HCT116 (cell line): ENCODE results near the gene IL25. TPM values are rescaled to one million over a fixed set of nuclear protein-coding genes. Genes with fewer than 3 reads are reported as not detected.

Experiments used
- ATAC-seq: fragments of 200-7000 bp; cut with Tn5 transposase; 2 replicates; pipeline ENCODE4 v1.9.1; 2020; ENCODE audit warnings: mild to moderate bottlenecking, moderate library complexity
- BruUV-seq: library from RNA; stranded (reverse); fragments of 400-500 nt; replicated peaks from 2 replicates; lab custom pipeline; 2021; lab: Mats Ljungman, UMichigan
- CTCF ChIA-PET: fragments of 300-600 bp; sonication (Branson Sonifier 250); formaldehyde crosslinking; loops from one replicate; lab custom pipeline; 2021; ENCODE audit warnings: antibody characterized with exemption; lab: Charles Lee
- POLR2A ChIA-PET: fragments of 300-600, 350-600 bp; sonication (Branson Sonifier 250); formaldehyde crosslinking; loops from one replicate; lab custom pipeline; 2021; ENCODE audit warnings: antibody characterized with exemption; lab: Charles Lee
- RAD21 ChIA-PET, 2 experiments: fragments of 300-600 bp; sonication (Branson Sonifier 250); formaldehyde crosslinking; loops; one replicate each; lab custom pipeline; 2023; ENCODE audit warnings: low total read pairs in 2 of 2; ENCODE audit not compliant: uncharacterized antibody in 2 of 2, unreplicated experiment in 2 of 2, low non-redundant PET in 1 of 2; lab: Charles Lee
- DNase-seq: peaks from one replicate; pipeline ENCODE4 v3.0.0-alpha.2; 2010; ENCODE audit warnings: low read depth, low spot score
- H2AFZ ChIP-seq: fragments of 200-600 bp; shearing (Covaris generic), sonication (generic); 2 replicates; pipeline ENCODE4 v1.6.1; 2017; ENCODE audit warnings: low read depth, mixed run types, mixed read lengths, antibody characterized with exemption, low read length; ENCODE audit not compliant: poor library complexity, severe bottlenecking
- H3K27ac ChIP-seq: 2 replicates; pipeline ENCODE4 v1.5.1; 2012; ENCODE audit warnings: low read depth, low read length
- H3K27me3 ChIP-seq: fragments of 200-600 bp; sonication (generic); 2 replicates; pipeline ENCODE4 v1.6.1; 2016; ENCODE audit warnings: mixed run types, low read length, mixed read lengths; ENCODE audit not compliant: insufficient read depth
- H3K36me3 ChIP-seq, 2 experiments: fragments of 200-500 bp in 1 of 2; fragments of 200-600 bp in 1 of 2; sonication (Bioruptor generic) in 1 of 2; sonication (generic) in 1 of 2; 2 replicates each; pipeline versions ENCODE4 v1.5.1 to v1.6.1; 2014 to 2016; ENCODE audit warnings: low read length in 2 of 2, inconsistent platforms in 1 of 2, mixed read lengths in 1 of 2, mixed run types in 1 of 2; ENCODE audit not compliant: insufficient read depth in 2 of 2, control insufficient read depth in 1 of 2
- H3K4me1 ChIP-seq, 2 experiments: fragments of 200-600 bp in 1 of 2; sonication (generic) in 1 of 2; 2 replicates each; pipeline versions ENCODE4 v1.5.1 to v1.6.1; 2012 to 2017; ENCODE audit warnings: low read length in 2 of 2, inconsistent platforms in 1 of 2, mild to moderate bottlenecking in 1 of 2, mixed read lengths in 1 of 2, mixed run types in 1 of 2, moderate library complexity in 1 of 2; ENCODE audit not compliant: insufficient read depth in 2 of 2, control insufficient read depth in 1 of 2
- H3K4me2 ChIP-seq: fragments of 200-600 bp; sonication (generic); 2 replicates; pipeline ENCODE4 v1.6.1; 2017; ENCODE audit warnings: mixed run types, low read length, mixed read lengths
- H3K4me3 ChIP-seq, 2 experiments: fragments of 200-600 bp in 1 of 2; sonication (generic) in 1 of 2; replicated peaks in 1 of 2; 2 replicates each; pipeline ENCODE4 v1.5.1; 2011 to 2016; ENCODE audit warnings: low read length in 2 of 2, control low read depth in 1 of 2, low read depth in 1 of 2, mild to moderate bottlenecking in 1 of 2, mixed read lengths in 1 of 2, mixed run types in 1 of 2
- H3K79me2 ChIP-seq: fragments of 200-600 bp; sonication (generic); 2 replicates; pipeline ENCODE4 v1.6.1; 2017; ENCODE audit warnings: mild to moderate bottlenecking, mixed run types, low read length, moderate library complexity, mixed read lengths; ENCODE audit not compliant: insufficient read depth
- H3K9ac ChIP-seq: fragments of 200-600 bp; sonication (generic); 2 replicates; pipeline ENCODE4 v1.6.1; 2016; ENCODE audit warnings: low read length, mixed read lengths
- H3K9me2 ChIP-seq: fragments of 200-600 bp; sonication (generic), shearing (Covaris generic); 2 replicates; pipeline ENCODE4 v1.6.1; 2017; ENCODE audit warnings: mixed run types, mild to moderate bottlenecking, moderate library complexity; ENCODE audit not compliant: insufficient read depth
- H3K9me3 ChIP-seq, 2 experiments: fragments of 200-500 bp in 1 of 2; fragments of 200-600 bp in 1 of 2; sonication (Bioruptor generic) in 1 of 2; sonication (generic) in 1 of 2; 2 replicates each; pipeline ENCODE4 v1.6.1; 2014 to 2017; ENCODE audit warnings: low read length in 2 of 2, mixed read lengths in 2 of 2, inconsistent platforms in 1 of 2, low read depth in 1 of 2, mild to moderate bottlenecking in 1 of 2, mixed run types in 1 of 2, moderate library complexity in 1 of 2; ENCODE audit not compliant: control insufficient read depth in 1 of 2, insufficient read depth in 1 of 2
- H4K20me1 ChIP-seq: fragments of 200-600 bp; sonication (generic), shearing (Covaris generic); 2 replicates; pipeline ENCODE4 v1.6.1; 2017; ENCODE audit warnings: mixed run types, mild to moderate bottlenecking, moderate library complexity; ENCODE audit not compliant: insufficient read depth
- CTCF ChIP-seq, 3 experiments: fragments of 200-600 bp in 1 of 3; sonication (generic) in 1 of 3; IDR thresholded peaks in 2 of 3; conservative IDR thresholded peaks in 1 of 3; 2 replicates each; pipeline ENCODE4 v1.5.1; 2012 to 2017; ENCODE audit warnings: low read depth in 2 of 3, low read length in 2 of 3, antibody characterized with exemption in 1 of 3, borderline replicate concordance in 1 of 3, control low read depth in 1 of 3, mild to moderate bottlenecking in 1 of 3, mixed read lengths in 1 of 3, mixed run types in 1 of 3, moderate library complexity in 1 of 3; ENCODE audit not compliant: insufficient read depth in 1 of 3
- EGR1 ChIP-seq: IDR thresholded peaks from 2 replicates; pipeline ENCODE4 v1.6.1; 2012; ENCODE audit warnings: low read depth
- FOSL1 ChIP-seq: IDR thresholded peaks from 2 replicates; pipeline ENCODE4 v1.6.1; 2012; ENCODE audit warnings: low read depth
- JUND ChIP-seq: IDR thresholded peaks from 2 replicates; pipeline ENCODE4 v1.6.1; 2012
- POLR2AphosphoS5 ChIP-seq: IDR thresholded peaks from 2 replicates; pipeline ENCODE4 v1.6.1; 2011; ENCODE audit warnings: mild to moderate bottlenecking, low read depth, low read length, moderate library complexity
- RAD21 ChIP-seq: IDR thresholded peaks from 2 replicates; pipeline ENCODE4 v1.6.1; 2012; ENCODE audit warnings: low read depth, mild to moderate bottlenecking
- REST ChIP-seq: IDR thresholded peaks from 2 replicates; pipeline ENCODE4 v1.6.1; 2012; ENCODE audit warnings: low read depth
- SIN3A ChIP-seq: IDR thresholded peaks from 2 replicates; pipeline ENCODE4 v1.6.1; 2012; ENCODE audit warnings: low read depth
- ZBTB33 ChIP-seq: IDR thresholded peaks from 2 replicates; pipeline ENCODE4 v1.6.1; 2011; ENCODE audit warnings: mild to moderate bottlenecking, low read length, moderate library complexity; ENCODE audit not compliant: insufficient replicate concordance; ENCODE audit errors: extremely low read depth
- ZNF274 ChIP-seq: fragments of 200-500 bp; sonication (Bioruptor generic); IDR thresholded peaks from 2 replicates; pipeline ENCODE4 v1.6.1; 2014; ENCODE audit warnings: mild to moderate bottlenecking, low read depth, low read length, inconsistent platforms
- intact Hi-C: fragments of 100-400 bp; cut with micrococcal nuclease; formaldehyde crosslinking; loops from 2 replicates; pipeline ENCODE4 v1.10.0; 2022
- total RNA-seq: library from RNA; stranded (reverse); gene quantifications from one replicate; pipeline ENCODE4 v1.2.1, GENCODE V29; 2021; ENCODE audit not compliant: unreplicated experiment

The IL25 gene
- total RNA-seq, 1 experiment from 2014 or later: not detected

GRCh38 chr14:23405096-23405495, 32.5 kb downstream of the IL25 start (continued):
- TF ChIP-seq ZNF274 (no peak), POLR2AphosphoS5 (no peak), RAD21 (no peak)

GRCh38 chr14:23405516-23406025, 33.0 kb downstream of the IL25 start:
- DNase-seq (no peak), ATAC-seq (no peak)
- H3K4me1 ChIP-seq: no peaks in the 10 kb centered on the region
- H4K20me1 ChIP-seq: no peaks in the 10 kb centered on the region
- H3K79me2 ChIP-seq: no peaks in the 10 kb centered on the region
- H3K27me3 ChIP-seq: peaks cover 26% of the 10 kb centered on the region; the same call in 1 of the 2 replicates
- BruUV-seq: no TSS peak
- H3K9ac ChIP-seq: no peak overlapping the region
- no peak for TF ChIP-seq CTCF (IDR thresholded peaks at IDR 0.05 in 2 of 3, conservative IDR thresholded peaks at IDR 0.05 in 1 of 3; ENCODE audit: borderline replicate concordance in 1 of 3, insufficient read depth in 1 of 3, low read depth in 2 of 3, low read length in 2 of 3)
- TF ChIP-seq JUND: no peak
- H3K9me3 ChIP-seq: no peaks in the 10 kb centered on the region
- no peak overlapping the region for H3K4me2 ChIP-seq
- CTCF ChIA-PET: no interaction called here
- no peak overlapping the region for H3K27ac ChIP-seq
- H3K9me2 ChIP-seq: no peaks in the 10 kb centered on the region
- intact Hi-C loops: no loop called here
- no peaks in the 10 kb centered on the region for H3K36me3 ChIP-seq
- H2AFZ ChIP-seq: no peak overlapping the region
- RAD21 ChIA-PET: no interaction called here
- POLR2A ChIA-PET: no interaction called here
- H3K4me3 ChIP-seq: no peak overlapping the region

- Histone ChIP-seq H3K27me3 (peaks cover 26% of the 10 kb centered on the region; the same call in 1 of the 2 replicates), H3K36me3 (no peaks in the 10 kb centered on the region), H2AFZ (no peak overlapping the region), H3K9ac (no peak overlapping the region), H3K4me1 (no peaks in the 10 kb centered on the region), H3K4me3 (no peak overlapping the region), H3K4me2 (no peak overlapping the region), H3K9me2 (no peaks in the 10 kb centered on the region), H4K20me1 (no peaks in the 10 kb centered on the region), H3K27ac (no peak overlapping the region), H3K9me3 (no peaks in the 10 kb centered on the region), H3K79me2 (no peaks in the 10 kb centered on the region)
- ChIA-PET POLR2A (no interaction called here), CTCF (no interaction called here), RAD21 (no interaction called here)
- DNase-seq (no peak), ATAC-seq (no peak)
- BruUV-seq: no TSS peak
- intact Hi-C loops: no loop called here
- TF ChIP-seq SIN3A: no peak
- no peak for TF ChIP-seq FOSL1
- no peak for TF ChIP-seq REST
- TF ChIP-seq EGR1: no peak
- no peak for TF ChIP-seq ZBTB33
These were observed 33.6 kb downstream of the IL25 start for GRCh38 chr14:23406244-23406643.
